ENCODE measurements around the gene MYL7. TPM values are rescaled to one million over a fixed set of nuclear protein-coding genes. Genes with fewer than 3 reads are reported as not detected.

Gene MYL7, protein sequence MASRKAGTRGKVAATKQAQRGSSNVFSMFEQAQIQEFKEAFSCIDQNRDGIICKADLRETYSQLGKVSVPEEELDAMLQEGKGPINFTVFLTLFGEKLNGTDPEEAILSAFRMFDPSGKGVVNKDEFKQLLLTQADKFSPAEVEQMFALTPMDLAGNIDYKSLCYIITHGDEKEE
- not detected for total RNA-seq

DNA sequence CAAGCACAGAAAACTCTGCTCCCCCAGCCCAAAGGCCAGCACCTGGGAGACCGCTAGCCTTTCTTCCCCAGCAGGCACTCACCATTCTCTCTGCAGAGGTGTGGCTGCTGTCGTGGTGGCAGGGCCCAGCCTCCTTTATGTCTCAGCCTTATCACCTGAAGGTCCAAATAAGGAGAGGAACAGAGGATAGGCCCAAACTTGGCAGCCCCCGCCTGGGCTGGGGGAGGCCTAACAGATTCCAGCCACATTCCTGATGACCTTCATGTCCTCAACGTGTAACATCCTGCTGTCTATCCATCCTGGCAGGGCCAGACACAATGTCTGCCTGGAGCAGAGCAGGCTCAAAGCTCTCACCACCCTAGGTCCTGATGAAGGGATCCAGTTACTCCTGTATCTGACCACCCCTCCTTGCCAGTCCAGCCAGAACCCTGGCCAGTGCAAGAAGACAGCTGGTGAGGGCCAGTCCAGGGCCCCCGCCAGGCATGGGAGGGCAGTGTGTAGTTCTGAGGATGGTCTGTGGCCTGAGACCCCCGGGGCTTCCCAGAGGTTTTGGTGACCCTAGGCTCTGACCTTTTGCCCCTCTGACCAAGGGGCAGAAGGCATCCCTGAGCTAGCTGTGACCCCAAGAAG is at the start of gene MYL7:
MYL7 (minus strand) TSS at position 112 of the 630 bp plus-strand sequence; CDS start at position 85, 27 bp downstream.

DNA sequence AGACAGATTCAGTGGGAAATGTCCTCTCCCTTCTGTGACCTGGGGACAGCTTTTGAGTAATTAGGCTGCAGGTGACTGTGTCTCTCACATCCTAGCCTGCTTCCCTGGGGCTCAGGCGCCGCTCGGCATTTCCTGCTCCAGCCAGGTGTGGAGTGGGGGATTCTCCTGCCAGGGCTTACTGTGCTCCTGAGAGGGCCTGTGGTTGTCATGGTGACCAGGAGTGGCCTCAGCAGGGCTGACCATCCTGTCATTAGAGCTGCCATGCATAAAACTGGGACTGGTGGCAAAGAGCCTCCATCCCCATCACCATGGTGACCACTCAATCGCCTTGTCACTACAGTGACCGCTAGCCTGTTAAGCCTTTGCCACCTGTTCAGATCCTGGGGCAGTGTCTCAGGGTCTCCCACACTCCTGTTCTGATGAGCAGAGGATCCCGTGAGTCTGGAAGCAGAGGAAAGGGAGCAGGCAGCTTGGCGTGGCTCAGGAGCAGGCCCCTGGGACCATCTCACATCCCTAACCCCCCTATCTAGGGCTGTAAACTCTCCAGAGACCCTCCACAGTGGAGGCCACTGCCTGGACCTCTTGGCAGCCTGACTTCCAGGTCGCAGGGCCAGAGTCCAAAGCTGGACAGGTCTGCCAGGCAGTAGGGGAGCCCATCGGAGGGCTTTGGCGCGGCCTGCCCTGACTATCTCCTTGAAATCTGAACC is 48.3 kb upstream of the MYL7 start, which contains the start of gene GCK:
GCK (minus strand) TSS at position 154 of the 707 bp plus-strand sequence. CDS start 486 bp downstream, outside the sequence.

DNA sequence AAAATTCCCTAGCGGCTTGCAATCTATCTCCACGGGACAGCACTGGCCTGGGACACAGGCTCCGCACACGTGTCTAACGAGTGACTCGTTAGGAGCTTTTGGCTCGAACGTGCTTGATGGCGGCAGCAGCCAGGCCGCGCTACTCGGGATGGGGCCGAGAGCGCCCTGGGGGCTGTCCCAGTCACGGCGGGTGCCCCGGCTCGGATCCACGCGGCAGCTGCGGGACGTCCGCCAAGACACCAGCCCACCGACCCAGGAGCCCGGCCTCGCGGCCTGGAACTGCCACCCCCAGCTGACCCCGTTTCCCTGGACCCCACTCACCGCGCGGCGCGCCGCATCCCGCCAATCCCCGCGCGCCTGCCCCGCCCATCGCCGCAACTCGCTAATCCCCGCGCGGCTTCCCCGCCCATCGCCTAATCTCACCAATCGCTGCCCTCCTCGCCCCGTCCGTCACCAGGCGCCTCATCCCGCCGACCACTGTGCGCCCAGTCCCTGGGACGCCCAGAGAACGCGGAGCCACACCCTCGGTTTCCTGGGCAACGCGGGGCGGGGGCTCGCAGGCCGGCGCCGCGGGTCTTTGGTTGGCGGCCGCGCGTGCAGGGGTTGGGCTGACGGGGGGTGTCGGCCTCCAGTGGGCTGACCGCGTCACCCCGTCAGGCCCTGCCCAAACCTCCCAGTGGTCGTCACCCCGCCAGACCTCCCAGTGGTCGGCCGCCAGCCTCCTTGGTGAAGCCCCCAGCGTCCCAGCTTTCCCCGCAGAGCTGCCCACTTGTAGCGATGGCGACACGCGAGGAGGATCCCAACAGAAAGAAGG is 17.7 kb downstream of the MYL7 start, which contains the start of gene POLD2:
POLD2 (minus strand) TSS at position 359 of the 814 bp plus-strand sequence. CDS start 1,495 bp downstream, outside the sequence.

DNA sequence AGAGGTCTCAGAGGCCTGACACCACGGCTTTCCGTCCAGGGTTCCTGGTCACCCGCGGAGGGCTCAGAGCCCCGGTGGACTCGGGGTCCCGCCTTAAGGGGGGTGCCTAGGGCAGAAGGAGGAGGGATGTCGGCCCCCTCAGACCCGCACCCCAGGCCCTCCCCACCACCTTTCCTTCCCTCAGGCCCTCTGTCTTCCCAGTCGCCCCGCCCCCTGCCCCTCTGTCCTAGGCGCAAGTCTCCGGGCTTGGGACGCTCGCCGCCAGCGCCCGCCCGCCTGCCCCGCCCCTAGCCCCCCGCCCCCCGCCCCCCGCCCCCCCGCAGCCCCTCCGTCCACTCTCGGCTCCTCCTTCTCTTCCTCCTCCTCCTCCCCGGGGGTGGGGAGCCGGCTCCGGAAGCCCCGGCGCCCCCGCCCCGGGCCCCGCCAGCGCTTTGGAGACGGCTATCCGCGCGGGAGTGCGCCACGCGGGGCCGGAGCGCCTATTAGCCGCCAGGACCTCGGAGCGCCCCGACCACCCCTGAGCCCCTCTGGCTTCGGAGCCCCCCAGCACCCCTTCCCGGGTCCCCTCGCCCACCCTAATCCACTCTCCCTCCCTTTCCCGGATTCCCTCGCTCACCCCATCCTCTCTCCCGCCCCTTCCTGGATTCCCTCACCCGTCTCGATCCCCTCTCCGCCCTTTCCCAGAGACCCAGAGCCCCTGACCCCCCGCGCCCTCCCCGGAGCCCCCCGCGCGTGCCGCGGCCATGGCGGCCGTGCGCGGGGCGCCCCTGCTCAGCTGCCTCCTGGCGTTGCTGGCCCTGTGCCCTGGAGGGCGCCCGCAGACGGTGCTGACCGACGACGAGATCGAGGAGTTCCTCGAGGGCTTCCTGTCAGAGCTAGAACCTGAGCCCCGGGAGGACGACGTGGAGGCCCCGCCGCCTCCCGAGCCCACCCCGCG is 36.9 kb downstream of the MYL7 start, which contains the start of gene AEBP1:
AEBP1 (plus strand) TSS at position 423 of the 937 bp plus-strand sequence; CDS start at position 744, 321 bp downstream.

Small RNA genes within 50 kb of the gene (small RNA-seq; reads per million reads assigned to genes)
- gene RNA5SP230 (ENCODE audit: low replicate concordance), result not detected

Other genes starting within 250 kb of the MYL7 start
- gene URGCP, start 234.7 kb downstream of the MYL7 start, total RNA-seq, result 27.8 TPM
- 12.4 TPM for gene UBE2D4, start 214.9 kb downstream of the MYL7 start, total RNA-seq
- not detected for gene SPDYE1, start 143.4 kb downstream of the MYL7 start, total RNA-seq
- gene DBNL, start 96.6 kb downstream of the MYL7 start, total RNA-seq, result 73.8 TPM
- 102 TPM for gene PGAM2, start 75.8 kb downstream of the MYL7 start, total RNA-seq
- gene POLM, start 58.8 kb downstream of the MYL7 start, total RNA-seq, result 33.3 TPM
- 68.5 TPM for gene AEBP1, start 37.0 kb downstream of the MYL7 start, total RNA-seq
- gene POLD2, start 17.8 kb downstream of the MYL7 start, total RNA-seq, result 77.7 TPM
- gene GCK, start 48.1 kb upstream of the MYL7 start, total RNA-seq, result 2.9 TPM
- gene YKT6, start 59.6 kb upstream of the MYL7 start, total RNA-seq, result 54.8 TPM
- gene CAMK2B, start 184.3 kb upstream of the MYL7 start, total RNA-seq, result 6.1 TPM

Measured in metanephros (tissue), 2 donors.